ENCODE results near the gene ANKRD16. TPM values are rescaled to one million over a fixed set of nuclear protein-coding genes. Genes with fewer than 3 reads are reported as not detected.
"Not testable (repeated sequence)": the region's sequence is repeated elsewhere in the genome, so short reads cannot be mapped to it uniquely, and the experiment has no call there.

Gene ANKRD16
- total RNA-seq, 4 donors from 2014 or later, result 6.6 to 10.8 (median 9.7) TPM

- TF ChIP-seq POLR2A (IDR thresholded peaks at IDR 0.05) (no peak), EP300 (IDR thresholded peaks at IDR 0.05) (no peak)
- Histone ChIP-seq H3K36me3 (peaks cover 97% of the 10 kb centered on the region), H3K27me3 (no peaks in the 10 kb centered on the region), H3K4me3 (no peak overlapping the region), H3K4me1 (peaks cover 7% of the 10 kb centered on the region), H3K27ac (no peak overlapping the region), H3K9me3 (no peaks in the 10 kb centered on the region)
- no peak for DNase-seq (ENCODE audit: low spot score in 2 of 2)
- WGBS, result 88% methylated on average over 4 of the region's 4 CpGs
Measured at GRCh38 chr10:5913736-5914135, 24.0 kb upstream of the ANKRD16 start.

GRCh38 chr10:5911670-5912069, 22.0 kb upstream of the ANKRD16 start:
- H3K36me3 ChIP-seq, result peaks cover 81% of the 10 kb centered on the region
- no peak overlapping the region for H3K27ac ChIP-seq
- TF ChIP-seq CTCF (IDR thresholded peaks at IDR 0.05) (no peak), EP300 (IDR thresholded peaks at IDR 0.05) (no peak), POLR2AphosphoS5 (IDR thresholded peaks at IDR 0.05) (no peak), POLR2A (IDR thresholded peaks at IDR 0.05) (no peak)
- no peaks in the 10 kb centered on the region for H3K9me3 ChIP-seq
- no peaks in the 10 kb centered on the region for H3K27me3 ChIP-seq
- peak in 1 of 2 donors; percentile 10 for DNase-seq (ENCODE audit: low spot score in 2 of 2)
- no peaks in the 10 kb centered on the region for H3K4me1 ChIP-seq
- no peak overlapping the region for H3K4me3 ChIP-seq
- WGBS, result 90% methylated on average over 4 of the region's 4 CpGs

GRCh38 chr10:5910323-5911100, 20.8 kb upstream of the ANKRD16 start:
- Histone ChIP-seq H3K36me3 (peaks cover 78% of the 10 kb centered on the region), H3K4me3 (no peak overlapping the region), H3K27ac (no peak overlapping the region), H3K4me1 (no peaks in the 10 kb centered on the region), H3K9me3 (no peaks in the 10 kb centered on the region), H3K27me3 (no peaks in the 10 kb centered on the region)
- WGBS, result 83% methylated on average over 11 of the region's 18 CpGs
- no peak for TF ChIP-seq POLR2A (IDR thresholded peaks at IDR 0.05)
- no peak for TF ChIP-seq CTCF (IDR thresholded peaks at IDR 0.05)
- TF ChIP-seq POLR2AphosphoS5 (IDR thresholded peaks at IDR 0.05), result no peak
- TF ChIP-seq EP300 (IDR thresholded peaks at IDR 0.05), result no peak
- DNase-seq (ENCODE audit: low spot score in 2 of 2), result peak; percentile 42 to 54

- peaks cover 64% of the 10 kb centered on the region for H3K36me3 ChIP-seq
- not testable (repeated sequence) for DNase-seq (ENCODE audit: low spot score in 2 of 2); H3K27me3 ChIP-seq; H3K4me1 ChIP-seq; H3K4me3 ChIP-seq; H3K27ac ChIP-seq; H3K9me3 ChIP-seq
- 90% methylated on average over 7 of the region's 7 CpGs for WGBS
Measured at GRCh38 chr10:5908676-5909075, 19.0 kb upstream of the ANKRD16 start.

GRCh38 chr10:5906651-5907050, 17.0 kb upstream of the ANKRD16 start:
- 93% methylated on average over 5 of the region's 5 CpGs for WGBS
- no peak for TF ChIP-seq CTCF (IDR thresholded peaks at IDR 0.05)
- no peak for TF ChIP-seq POLR2A (IDR thresholded peaks at IDR 0.05)
- no peak for TF ChIP-seq EP300 (IDR thresholded peaks at IDR 0.05)
- no peak for TF ChIP-seq POLR2AphosphoS5 (IDR thresholded peaks at IDR 0.05)
- no peaks in the 10 kb centered on the region for H3K4me1 ChIP-seq
- peaks cover 46% of the 10 kb centered on the region for H3K36me3 ChIP-seq
- H3K27me3 ChIP-seq, result no peaks in the 10 kb centered on the region
- no peak overlapping the region for H3K27ac ChIP-seq
- no peak overlapping the region for H3K4me3 ChIP-seq
- no peaks in the 10 kb centered on the region for H3K9me3 ChIP-seq
- DNase-seq (ENCODE audit: low spot score in 2 of 2), result peak in 1 of 2 donors; percentile 20

GRCh38 chr10:5905854-5906507, 16.3 kb upstream of the ANKRD16 start:
- Histone ChIP-seq H3K27ac (no peak overlapping the region), H3K9me3 (no peaks in the 10 kb centered on the region), H3K4me3 (no peak overlapping the region), H3K27me3 (no peaks in the 10 kb centered on the region), H3K4me1 (no peaks in the 10 kb centered on the region), H3K36me3 (peaks cover 39% of the 10 kb centered on the region)
- TF ChIP-seq CTCF (IDR thresholded peaks at IDR 0.05), result no peak
- no peak for TF ChIP-seq POLR2AphosphoS5 (IDR thresholded peaks at IDR 0.05)
- no peak for TF ChIP-seq EP300 (IDR thresholded peaks at IDR 0.05)
- no peak for TF ChIP-seq POLR2A (IDR thresholded peaks at IDR 0.05)
- WGBS, result 93% methylated on average over 12 of the region's 13 CpGs
- peak; percentile 50 to 71 for DNase-seq (ENCODE audit: low spot score in 2 of 2)
